Colonic mucosa (tissue), 4 donors: ENCODE measurements around the gene WWOX. TPM values are rescaled to one million over a fixed set of nuclear protein-coding genes. Genes with fewer than 3 reads are reported as not detected.

ENCODE experiments used
- DNase-seq: peaks from one replicate; pipeline ENCODE4 v3.0.0-alpha.2; 2020
- H3K27ac ChIP-seq: fragments of 200-600 bp; one replicate; pipeline ENCODE4 v1.8.0; 2021
- H3K27me3 ChIP-seq: fragments of 200-600 bp; one replicate; pipeline ENCODE4 v1.8.0; 2021
- H3K36me3 ChIP-seq: fragments of 200-600 bp; one replicate; pipeline ENCODE4 v1.8.0; 2021
- H3K4me1 ChIP-seq: fragments of 200-600 bp; one replicate; pipeline ENCODE4 v1.8.0; 2021; ENCODE audit warnings: mild to moderate bottlenecking
- H3K4me3 ChIP-seq: fragments of 200-600 bp; one replicate; pipeline ENCODE4 v1.8.0; 2021
- H3K9ac ChIP-seq, 2 donors: one replicate each; pipeline ENCODE4 v1.7.0; 2013; ENCODE audit warnings: control low read depth in 2 of 2, low read depth in 2 of 2, low read length in 2 of 2
- H3K9me3 ChIP-seq: fragments of 200-600 bp; one replicate; pipeline ENCODE4 v1.8.0; 2021
- intact Hi-C: fragments of 100-400 bp; cut with DNase I; formaldehyde crosslinking; loops from one replicate; pipeline ENCODE4 v1.14.1; 2022
- total RNA-seq, 2 donors: library from RNA; stranded (reverse); fragmentation: NEBNext Ultra II Directional in 1 of 2; extraction: Animal tissue kit (Norgen Biotek cat#: 25700) in 1 of 2; gene quantifications; one replicate each; pipeline ENCODE4 v1.2.1, GENCODE V29; 2021
- TF ChIP-seq, protein P1 (sequence below): fragments of 200-600 bp; IDR thresholded peaks from one replicate; pipeline ENCODE4 v1.8.0; 2022; ENCODE audit warnings: antibody characterized with exemption, mild to moderate bottlenecking
- donor health status: healthy.
- donor health status: DM: no; HTN: no; CAD: no.
- donor health status: DM: no; HTN: no; CAD: no.

Gene WWOX
- total RNA-seq, 2 donors from 2014 or later = 7.2 to 11.0 TPM

- no peak overlapping the region for H3K9ac ChIP-seq
- H3K4me3 ChIP-seq = no peak overlapping the region
- no peaks in the 10 kb centered on the region for H3K36me3 ChIP-seq
- intact Hi-C loops = no loop called here
- no peak for DNase-seq
- no peak overlapping the region for H3K27ac ChIP-seq
- TF ChIP-seq, protein P1, sequence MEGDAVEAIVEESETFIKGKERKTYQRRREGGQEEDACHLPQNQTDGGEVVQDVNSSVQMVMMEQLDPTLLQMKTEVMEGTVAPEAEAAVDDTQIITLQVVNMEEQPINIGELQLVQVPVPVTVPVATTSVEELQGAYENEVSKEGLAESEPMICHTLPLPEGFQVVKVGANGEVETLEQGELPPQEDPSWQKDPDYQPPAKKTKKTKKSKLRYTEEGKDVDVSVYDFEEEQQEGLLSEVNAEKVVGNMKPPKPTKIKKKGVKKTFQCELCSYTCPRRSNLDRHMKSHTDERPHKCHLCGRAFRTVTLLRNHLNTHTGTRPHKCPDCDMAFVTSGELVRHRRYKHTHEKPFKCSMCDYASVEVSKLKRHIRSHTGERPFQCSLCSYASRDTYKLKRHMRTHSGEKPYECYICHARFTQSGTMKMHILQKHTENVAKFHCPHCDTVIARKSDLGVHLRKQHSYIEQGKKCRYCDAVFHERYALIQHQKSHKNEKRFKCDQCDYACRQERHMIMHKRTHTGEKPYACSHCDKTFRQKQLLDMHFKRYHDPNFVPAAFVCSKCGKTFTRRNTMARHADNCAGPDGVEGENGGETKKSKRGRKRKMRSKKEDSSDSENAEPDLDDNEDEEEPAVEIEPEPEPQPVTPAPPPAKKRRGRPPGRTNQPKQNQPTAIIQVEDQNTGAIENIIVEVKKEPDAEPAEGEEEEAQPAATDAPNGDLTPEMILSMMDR = no peak
- no peaks in the 10 kb centered on the region for H3K4me1 ChIP-seq
- H3K27me3 ChIP-seq = no peaks in the 10 kb centered on the region
- H3K9me3 ChIP-seq = no peaks in the 10 kb centered on the region
These were observed 1068.9 kb downstream of the WWOX start for GRCh38 chr16:79168321-79168720.

- Histone ChIP-seq H3K4me3 (no peak overlapping the region), H3K27ac (no peak overlapping the region), H3K27me3 (no peaks in the 10 kb centered on the region), H3K9ac (no peak overlapping the region), H3K9me3 (no peaks in the 10 kb centered on the region), H3K4me1 (no peaks in the 10 kb centered on the region), H3K36me3 (no peaks in the 10 kb centered on the region)
- TF ChIP-seq, protein P1 = no peak
- intact Hi-C loops = no loop called here
- DNase-seq = no peak
These were observed 1069.8 kb downstream of the WWOX start for GRCh38 chr16:79169239-79169638.

DNA sequence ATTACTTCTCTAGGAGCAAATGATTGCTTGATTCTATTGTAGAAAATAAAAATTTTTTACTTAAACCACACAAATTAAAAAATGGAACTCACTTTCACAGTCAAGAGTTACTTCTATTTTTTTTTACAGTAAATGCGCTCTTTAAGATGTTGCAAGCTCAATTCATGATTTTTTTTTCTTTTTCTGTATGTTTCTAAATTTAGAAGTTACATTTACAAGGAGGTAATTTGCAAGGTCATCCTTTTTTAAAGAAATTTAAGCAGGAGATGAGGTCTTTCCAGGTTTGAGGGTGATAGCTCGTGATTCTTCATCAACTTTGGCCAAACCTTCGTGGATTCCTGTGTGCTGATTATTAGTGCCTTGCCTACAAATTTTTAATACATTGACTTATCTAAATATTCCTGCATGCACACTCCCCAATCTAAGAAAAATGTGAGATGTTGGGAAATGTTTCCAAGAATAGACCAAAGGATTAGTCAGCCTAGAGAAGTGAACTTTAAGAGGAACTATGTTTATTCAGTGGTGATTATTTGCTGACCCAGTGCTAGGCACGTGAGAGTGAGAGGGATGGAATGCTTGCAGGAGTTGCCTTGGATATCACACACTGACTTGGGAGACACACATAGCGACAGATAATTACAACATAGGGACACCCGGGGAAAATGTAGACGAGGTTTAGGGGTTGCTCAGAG is 1071.2 kb downstream of the WWOX start:
- TF ChIP-seq, protein P1 = no peak
- H3K27me3 ChIP-seq = no peaks in the 10 kb centered on the region
- H3K36me3 ChIP-seq = no peaks in the 10 kb centered on the region
- no peaks in the 10 kb centered on the region for H3K9me3 ChIP-seq
- intact Hi-C loops = no loop called here
- no peak overlapping the region for H3K4me3 ChIP-seq
- no peaks in the 10 kb centered on the region for H3K4me1 ChIP-seq
- DNase-seq = no peak
- no peak overlapping the region for H3K9ac ChIP-seq
- no peak overlapping the region for H3K27ac ChIP-seq

- H3K27ac ChIP-seq = no peak overlapping the region
- no peaks in the 10 kb centered on the region for H3K4me1 ChIP-seq
- TF ChIP-seq, protein P1 = no peak
- no peaks in the 10 kb centered on the region for H3K27me3 ChIP-seq
- intact Hi-C loops = no loop called here
- H3K36me3 ChIP-seq = no peaks in the 10 kb centered on the region
- H3K9ac ChIP-seq = no peak overlapping the region
- H3K9me3 ChIP-seq = no peaks in the 10 kb centered on the region
- DNase-seq = no peak
- no peak overlapping the region for H3K4me3 ChIP-seq
These were observed 1072.0 kb downstream of the WWOX start for GRCh38 chr16:79171504-79171903.

DNA sequence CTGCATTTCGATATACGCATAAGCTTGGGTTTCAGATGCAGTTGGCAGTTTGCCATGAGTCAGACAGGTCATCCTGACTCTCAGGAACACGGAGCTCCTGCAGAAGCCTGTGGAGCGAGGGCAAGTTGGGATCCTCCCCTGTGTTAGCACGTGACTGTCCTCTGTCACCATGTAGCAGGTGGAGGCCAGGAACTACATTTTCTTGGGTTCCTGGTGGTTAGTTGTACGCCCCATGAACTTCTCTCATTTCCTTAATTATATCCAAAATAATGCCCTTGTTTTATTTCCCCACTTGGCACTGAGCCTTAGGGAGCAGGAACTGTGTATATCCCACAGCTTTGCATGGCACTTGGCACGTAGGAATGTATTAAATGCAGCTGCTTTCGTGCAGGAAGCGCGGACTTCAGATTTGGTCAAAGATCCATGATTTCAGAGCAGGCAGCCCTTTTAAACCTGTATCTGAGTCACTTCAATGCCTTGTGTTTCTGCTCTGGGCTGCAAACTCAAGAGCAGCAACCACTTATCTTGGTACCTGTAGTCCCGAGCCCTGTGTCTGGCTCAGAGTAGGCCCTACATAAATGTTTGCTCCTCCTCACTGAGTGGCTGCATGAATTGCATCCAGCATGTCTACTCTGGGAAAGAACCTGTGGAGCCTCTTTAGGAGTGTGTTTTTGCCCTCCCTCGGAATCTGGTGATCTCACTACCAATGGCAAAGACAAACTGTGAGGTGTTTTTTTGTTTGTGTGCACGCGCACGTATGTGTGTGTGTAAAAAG is 1072.7 kb downstream of the WWOX start:
- no peak overlapping the region for H3K27ac ChIP-seq
- intact Hi-C loops = no loop called here
- H3K4me3 ChIP-seq = no peak overlapping the region
- TF ChIP-seq, protein P1 = no peak
- no peaks in the 10 kb centered on the region for H3K27me3 ChIP-seq
- H3K9me3 ChIP-seq = no peaks in the 10 kb centered on the region
- H3K36me3 ChIP-seq = no peaks in the 10 kb centered on the region
- H3K4me1 ChIP-seq = no peaks in the 10 kb centered on the region
- no peak overlapping the region for H3K9ac ChIP-seq
- DNase-seq = no peak
